Astrocyte of the spinal cord (primary cell): ENCODE measurements around the gene AUTS2.

Source experiments
- DNase-seq: peaks from one replicate; pipeline ENCODE4 v3.0.0; 2011; ENCODE audit warnings: low read depth, low spot score
- H3K4me3 ChIP-seq: 2 replicates; pipeline ENCODE4 v1.5.1; 2011; ENCODE audit warnings: low read depth, mild to moderate bottlenecking, low read length, moderate library complexity
- CTCF ChIP-seq: IDR thresholded peaks from 2 replicates; pipeline ENCODE4 v1.5.1; 2012; ENCODE audit warnings: low read depth, mild to moderate bottlenecking, low read length, inconsistent platforms
- in situ Hi-C: cut with HindIII; loops from 2 replicates; pipeline ENCODE4 v1.10.0; 2017; ENCODE audit warnings: low sequenced_read_pairs

The AUTS2 gene

DNA sequence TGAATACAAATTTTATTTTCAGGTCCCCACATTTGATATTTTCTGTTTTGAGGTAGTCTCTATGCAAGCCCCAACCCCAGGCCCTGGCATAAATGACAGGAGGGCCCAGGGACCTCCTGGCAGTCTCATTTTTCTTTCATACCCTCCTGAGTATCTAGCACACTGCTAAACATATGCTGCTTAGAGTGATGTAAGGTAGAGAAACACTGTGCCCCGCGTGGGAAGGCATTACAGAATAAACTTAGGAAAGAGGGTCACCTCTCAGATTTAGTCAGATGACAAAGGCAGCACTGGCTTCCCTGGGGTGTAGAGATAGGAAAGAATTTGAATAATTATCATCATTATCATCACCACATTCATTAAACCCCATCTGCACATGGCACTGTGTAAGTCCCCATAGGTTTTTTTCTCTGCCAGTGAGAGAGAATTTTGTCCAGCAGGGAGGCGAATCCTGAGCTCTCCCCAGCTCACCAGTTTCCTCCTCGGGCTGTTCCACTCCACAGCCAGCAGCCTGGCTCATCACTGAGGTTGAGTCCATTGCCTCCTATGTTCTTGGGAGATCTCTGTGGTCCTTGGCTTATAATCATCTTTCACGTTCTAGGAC, 1026.3 kb downstream of the AUTS2 start:
- H3K4me3 ChIP-seq = no peak overlapping the region
- in situ Hi-C loops = no loop called here
- no peak for DNase-seq
- no peak for TF ChIP-seq CTCF

DNA sequence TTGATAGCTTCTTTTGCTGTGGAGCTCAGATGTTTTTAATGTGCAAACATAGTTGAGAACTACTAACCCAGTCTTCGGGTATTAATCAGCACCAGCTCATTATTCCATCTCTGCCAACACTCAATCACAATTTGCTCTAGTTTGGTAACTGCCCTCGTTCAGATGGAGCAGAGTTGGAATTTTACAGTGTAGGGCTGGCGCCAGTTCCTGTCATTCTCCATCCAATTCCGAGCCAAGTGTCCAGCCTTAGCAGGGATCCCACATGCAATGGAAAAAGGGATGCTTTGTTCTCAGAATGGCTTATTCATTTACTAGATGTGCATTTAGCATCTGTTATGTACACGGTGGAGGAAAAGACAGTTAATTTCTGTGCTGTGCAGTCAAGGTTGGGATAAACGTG, 1029.2 kb downstream of the AUTS2 start:
- in situ Hi-C loops = no loop called here
- no peak for DNase-seq
- no peak overlapping the region for H3K4me3 ChIP-seq
- TF ChIP-seq CTCF = no peak

DNA sequence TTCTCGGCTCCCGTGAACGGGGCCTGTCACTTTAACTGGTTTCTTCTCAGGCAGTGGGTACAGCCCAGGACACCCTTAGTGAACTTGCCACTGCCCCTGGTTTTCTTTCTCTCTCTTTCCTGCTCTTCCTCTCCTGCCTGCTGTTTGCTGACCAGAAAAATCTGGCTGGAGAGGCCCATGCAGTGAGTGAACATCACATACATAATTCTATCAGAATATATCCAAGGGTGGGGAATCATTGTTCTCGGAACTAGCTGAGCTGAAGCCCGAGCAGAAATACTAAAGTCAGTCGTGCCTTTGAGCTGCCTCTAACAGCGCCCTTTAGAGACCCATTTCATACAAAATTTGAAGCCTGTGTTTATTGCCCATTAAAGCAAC, 1032.2 kb downstream of the AUTS2 start:
- in situ Hi-C loops = no loop called here
- DNase-seq = peak; percentile 29
- no peak for TF ChIP-seq CTCF
- no peak overlapping the region for H3K4me3 ChIP-seq

GRCh38 chr7:70630818-70631457, 1032.7 kb downstream of the AUTS2 start:
- no peak overlapping the region for H3K4me3 ChIP-seq

GRCh38 chr7:70631718-70632117, 1033.4 kb downstream of the AUTS2 start:
- in situ Hi-C loops = no loop called here
- no peak for DNase-seq
- TF ChIP-seq CTCF = no peak
- no peak overlapping the region for H3K4me3 ChIP-seq

More at GRCh38 chr7:70630818-70631457, 1032.7 kb downstream of the AUTS2 start:
- DNase-seq = peak; percentile 75
- no peak for TF ChIP-seq CTCF
- in situ Hi-C loops = no loop called here

- TF ChIP-seq CTCF = no peak
- DNase-seq = no peak
- no peak overlapping the region for H3K4me3 ChIP-seq
- in situ Hi-C loops = no loop called here
Measured at GRCh38 chr7:70632400-70632799, 1034.1 kb downstream of the AUTS2 start.
